Left ventricle myocardium superior (tissue), 1 donor: Measurements from ENCODE around the gene STRIP1. TPM values are rescaled to one million over a fixed set of nuclear protein-coding genes. Genes with fewer than 3 reads are reported as not detected.

Experiments
- ATAC-seq: fragments of 200-7000 bp; cut with Tn5 transposase; one replicate; pipeline ENCODE4 v1.9.1; 2020; ENCODE audit warnings: mild to moderate bottlenecking, moderate library complexity
- DNase-seq: peaks from one replicate; pipeline ENCODE4 v3.0.0-alpha.2; 2020
- intact Hi-C: fragments of 100-400 bp; cut with micrococcal nuclease; formaldehyde crosslinking; loops from one replicate; pipeline ENCODE4 v1.11.0; 2022
- total RNA-seq: library from RNA; stranded (reverse); fragmentation: NEBNext Ultra II Directional; extraction: Animal tissue kit (Norgen Biotek cat#: 25700); gene quantifications from one replicate; pipeline ENCODE4 v1.2.1, GENCODE V29; 2021
- donor health status: DM: no; HTN: yes; CAD: no; lungs with severe emphysema.

STRIP1 gene
- total RNA-seq, 1 donor from 2014 or later: 17.2 TPM

DNA sequence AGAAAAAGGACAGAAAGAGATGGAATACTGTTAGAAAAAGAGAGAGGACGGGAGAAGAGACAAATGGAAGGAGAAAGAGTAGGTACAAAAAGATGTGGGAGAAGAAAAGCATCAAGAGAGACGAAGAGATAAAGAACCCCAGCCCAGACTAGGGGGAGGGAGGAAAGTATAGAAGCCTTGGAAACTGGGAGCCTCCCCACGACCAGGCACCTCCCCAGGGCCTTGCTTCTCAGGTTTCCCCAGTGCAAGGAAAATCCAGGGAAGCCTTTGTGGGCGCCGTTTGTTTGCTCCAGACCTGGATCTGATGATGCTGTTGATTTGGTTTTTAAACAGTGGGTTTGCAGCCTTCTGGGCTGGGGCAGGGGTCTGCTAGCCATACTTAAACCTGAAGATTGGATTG is 51.2 kb downstream of the STRIP1 start:
- no peak for DNase-seq
- intact Hi-C loops: no loop called here
- ATAC-seq: no peak

DNA sequence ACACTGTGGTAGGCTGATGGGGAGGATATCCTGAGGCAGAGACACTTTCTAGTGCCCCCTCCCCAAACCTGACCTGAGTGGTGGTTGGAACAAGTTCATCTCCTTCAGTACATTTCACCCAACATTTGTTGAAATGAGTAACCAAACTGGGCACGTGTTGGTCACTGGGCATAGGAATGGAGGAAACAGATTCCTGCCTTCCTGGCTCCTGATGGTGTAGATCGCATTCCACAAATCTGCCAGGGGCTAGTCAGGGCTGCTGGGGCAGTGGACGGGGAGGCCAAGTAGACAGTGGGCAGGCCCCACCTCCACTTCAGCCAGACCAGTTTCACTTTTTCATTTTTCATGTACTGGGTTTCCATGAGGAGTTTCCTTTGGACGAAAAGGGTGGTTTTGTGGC is 52.5 kb downstream of the STRIP1 start:
- no peak for ATAC-seq
- intact Hi-C loops: no loop called here
- DNase-seq: no peak

DNA sequence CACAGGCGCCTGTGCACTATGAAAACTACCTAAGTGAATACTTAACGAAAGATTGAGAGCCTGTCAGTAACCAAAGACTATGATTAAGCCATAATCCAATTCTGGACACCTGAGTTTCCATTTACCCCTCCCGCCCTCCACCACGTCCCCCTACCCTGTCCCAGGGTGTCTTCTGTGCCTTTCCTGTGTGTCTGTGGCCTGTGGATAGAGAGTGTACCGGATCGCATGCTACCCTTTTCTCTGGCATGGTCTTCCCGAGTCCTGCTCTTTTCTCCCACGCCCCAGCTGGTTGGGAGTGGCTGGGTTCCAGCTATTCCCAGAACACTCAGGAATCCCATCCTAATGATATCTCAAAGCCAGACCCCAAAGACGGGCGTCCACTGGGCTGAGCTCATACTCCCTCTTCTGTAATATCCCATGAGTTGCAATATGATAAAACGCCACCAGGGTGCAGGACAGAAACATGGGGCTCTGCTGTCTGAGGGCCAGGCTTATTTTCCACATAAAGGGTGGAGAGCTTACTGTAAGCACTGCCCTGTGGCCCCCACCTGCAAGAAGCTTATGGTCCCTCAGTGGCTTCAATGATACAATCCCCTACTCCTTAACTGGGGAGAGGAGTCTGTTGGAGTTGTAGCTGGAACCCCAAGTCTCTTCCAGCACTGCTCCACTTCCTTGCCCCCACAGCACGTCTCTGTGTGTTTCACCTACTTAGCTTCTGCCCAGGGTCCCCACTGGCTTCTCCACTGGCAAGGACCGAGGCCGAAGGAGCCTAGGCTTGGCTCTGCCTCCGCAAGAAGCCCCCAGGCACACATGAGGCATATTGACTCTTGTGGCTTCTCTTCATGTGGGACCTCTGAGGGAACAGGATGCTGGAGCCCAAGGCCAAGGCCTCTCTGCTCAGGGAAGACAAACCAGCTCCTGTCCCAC is 53.7 kb downstream of the STRIP1 start:
- intact Hi-C loops: no loop called here
- peak; percentile 37 for DNase-seq
- peak; percentile 67 for ATAC-seq

DNA sequence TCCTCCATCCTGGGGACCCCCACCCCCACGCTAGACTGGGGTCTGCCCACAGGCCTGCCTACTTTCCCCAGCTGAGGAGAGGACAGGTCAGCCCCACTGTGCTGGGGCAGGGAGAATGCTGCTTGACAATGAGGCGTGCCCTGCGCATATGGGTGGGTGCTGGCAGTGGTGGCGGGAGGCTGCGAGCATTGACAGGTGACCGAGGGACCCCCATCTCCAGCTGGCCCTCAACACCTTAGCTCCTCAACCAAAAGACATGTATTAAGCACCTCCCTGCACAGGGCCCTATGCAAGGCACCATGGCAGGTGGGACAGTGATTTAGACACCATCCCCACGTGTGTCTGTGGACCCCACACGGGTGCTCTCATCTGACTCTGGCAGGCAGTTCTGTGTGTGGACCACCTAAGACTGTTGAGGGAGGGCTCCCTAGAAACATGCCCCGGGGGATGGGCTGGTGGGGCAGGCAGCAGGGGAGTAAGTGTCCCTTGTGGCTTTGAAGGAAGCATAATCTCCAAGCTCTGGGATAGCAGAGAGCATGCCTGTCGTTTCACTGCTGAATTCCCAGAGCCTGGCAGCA is 54.4 kb downstream of the STRIP1 start:
- DNase-seq (no peak), ATAC-seq (no peak)
- intact Hi-C loops: no loop called here

DNA sequence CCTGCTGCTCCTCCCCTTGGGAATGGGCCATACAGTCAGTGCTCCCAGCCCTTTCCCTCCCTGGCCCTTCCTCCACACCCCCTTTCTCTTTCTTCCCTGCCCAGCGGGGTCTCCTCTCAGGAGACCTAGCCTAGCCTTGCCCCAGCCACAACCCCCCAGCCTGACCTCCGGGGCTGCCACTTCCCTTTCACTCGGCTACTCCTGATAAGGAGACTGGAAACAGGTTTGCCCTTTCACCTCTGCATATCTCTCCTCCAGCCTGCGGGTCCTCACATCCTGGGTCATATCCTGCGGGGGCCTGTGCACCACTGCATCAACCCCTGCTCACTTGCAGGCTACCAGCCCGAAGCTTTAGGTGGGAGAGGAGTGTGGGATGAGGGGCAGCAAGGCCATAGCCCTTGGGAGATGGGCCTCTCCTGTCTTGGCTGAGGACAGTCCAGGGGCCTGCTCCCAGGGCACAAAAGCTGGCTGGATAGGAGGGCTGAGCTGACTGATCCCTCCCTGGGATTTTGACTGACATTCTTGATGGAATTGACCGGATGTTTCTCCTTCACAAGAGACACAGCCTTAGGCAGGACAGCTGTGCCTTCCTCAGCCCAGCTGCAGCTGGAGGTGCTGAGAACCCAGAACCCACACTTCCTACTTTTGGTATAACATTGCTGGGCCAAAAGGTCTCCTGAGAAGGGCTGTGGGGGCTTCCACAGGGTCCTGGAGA is 55.3 kb downstream of the STRIP1 start:
- ATAC-seq (peak; percentile 38), DNase-seq (no peak)
- intact Hi-C loops: no loop called here

DNA sequence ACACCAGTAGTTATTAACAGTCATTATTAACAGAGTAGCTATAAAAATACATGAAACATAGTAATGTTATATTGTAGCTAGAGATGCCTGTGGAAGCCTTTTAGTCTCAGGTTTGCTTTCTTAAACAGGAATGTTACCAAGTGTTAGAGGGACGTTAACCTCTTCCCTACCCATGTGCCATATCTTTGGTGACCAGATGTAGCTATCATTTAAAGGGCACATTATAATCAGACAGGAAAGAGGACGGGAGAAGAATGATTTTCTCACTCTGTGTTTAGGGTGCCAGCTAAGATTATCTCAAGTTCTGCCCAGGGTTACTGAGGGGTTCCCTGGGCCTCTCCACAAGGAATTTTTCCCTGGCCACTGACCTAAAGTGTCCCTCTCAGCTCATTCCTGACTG is 57.0 kb downstream of the STRIP1 start:
- ATAC-seq (no peak), DNase-seq (no peak)
- intact Hi-C loops: no loop called here

DNA sequence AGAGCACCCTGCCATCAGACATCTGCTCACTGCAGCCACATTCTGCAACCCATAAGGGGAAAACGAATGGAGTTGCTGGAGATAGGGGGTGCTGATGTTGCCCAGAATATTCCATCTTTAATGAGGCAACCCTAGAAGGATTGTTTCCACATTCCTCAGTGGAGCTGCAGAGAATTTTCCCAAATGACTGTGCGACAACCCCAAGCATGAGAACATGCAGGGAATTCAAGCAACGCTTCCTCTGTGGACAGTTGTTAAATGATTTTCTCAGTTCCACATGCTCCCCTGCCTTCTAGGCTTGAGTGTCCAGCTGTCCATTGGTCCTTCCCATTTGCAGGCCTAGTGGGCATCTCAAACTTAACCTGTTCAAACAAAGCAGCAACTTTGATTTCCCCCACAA is 57.4 kb downstream of the STRIP1 start:
- no peak for ATAC-seq
- intact Hi-C loops: no loop called here
- DNase-seq: no peak

DNA sequence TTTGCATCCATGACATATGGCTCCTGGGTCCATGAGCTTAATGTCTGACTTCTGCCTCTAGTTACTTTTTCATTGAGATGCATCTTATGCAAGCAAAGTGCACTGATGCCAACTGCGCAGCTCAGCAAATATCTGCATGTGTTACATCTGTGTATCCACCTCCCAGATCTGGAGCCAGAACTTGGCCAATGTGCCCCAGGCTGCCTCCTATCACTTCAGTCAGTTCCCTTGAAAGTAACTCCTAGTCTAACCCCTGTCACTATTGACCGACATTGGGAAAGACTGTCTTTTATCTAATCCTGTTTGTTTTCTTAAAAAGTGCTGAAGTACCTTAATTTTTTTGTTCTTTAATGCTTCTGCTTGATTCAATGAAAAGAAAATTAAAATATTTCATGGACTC is 58.6 kb downstream of the STRIP1 start:
- intact Hi-C loops: no loop called here
- ATAC-seq: no peak
- DNase-seq: no peak

DNA sequence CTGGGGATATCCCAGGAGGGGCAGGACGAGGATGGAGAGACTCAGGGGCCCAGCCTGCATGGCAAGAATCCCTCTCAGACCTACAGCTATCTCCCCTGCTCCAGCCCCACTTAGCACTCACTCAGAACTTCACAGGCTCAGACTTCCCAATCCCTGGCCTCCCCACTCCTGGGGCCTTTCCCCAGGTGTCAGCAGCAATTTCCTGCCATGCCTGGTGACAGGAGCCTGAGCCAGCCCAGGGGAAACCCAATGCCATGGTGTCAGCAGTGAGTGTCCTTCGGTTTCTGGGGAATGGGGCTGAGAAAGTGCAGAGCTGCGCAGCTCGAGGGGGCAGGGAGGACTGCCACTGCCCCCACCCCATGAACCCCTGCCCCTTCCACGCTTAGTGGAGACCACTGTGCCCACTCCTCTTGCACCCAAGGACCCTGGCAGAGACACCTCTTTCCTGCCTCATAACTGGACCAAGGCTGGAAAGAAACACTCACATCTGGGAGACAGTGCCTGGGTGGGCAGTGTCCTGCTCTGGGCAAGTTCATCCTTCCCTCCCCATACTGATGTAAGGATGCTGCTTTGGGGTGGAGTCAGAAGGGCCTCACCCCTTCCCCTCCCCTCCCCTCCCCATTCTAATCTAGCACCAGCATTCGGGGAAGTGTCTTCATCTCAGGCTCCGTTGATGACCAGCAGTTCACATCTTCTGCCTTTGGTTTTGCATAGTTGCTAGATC is 60.7 kb downstream of the STRIP1 start:
- intact Hi-C loops: no loop called here
- no peak for ATAC-seq
- DNase-seq: no peak

DNA sequence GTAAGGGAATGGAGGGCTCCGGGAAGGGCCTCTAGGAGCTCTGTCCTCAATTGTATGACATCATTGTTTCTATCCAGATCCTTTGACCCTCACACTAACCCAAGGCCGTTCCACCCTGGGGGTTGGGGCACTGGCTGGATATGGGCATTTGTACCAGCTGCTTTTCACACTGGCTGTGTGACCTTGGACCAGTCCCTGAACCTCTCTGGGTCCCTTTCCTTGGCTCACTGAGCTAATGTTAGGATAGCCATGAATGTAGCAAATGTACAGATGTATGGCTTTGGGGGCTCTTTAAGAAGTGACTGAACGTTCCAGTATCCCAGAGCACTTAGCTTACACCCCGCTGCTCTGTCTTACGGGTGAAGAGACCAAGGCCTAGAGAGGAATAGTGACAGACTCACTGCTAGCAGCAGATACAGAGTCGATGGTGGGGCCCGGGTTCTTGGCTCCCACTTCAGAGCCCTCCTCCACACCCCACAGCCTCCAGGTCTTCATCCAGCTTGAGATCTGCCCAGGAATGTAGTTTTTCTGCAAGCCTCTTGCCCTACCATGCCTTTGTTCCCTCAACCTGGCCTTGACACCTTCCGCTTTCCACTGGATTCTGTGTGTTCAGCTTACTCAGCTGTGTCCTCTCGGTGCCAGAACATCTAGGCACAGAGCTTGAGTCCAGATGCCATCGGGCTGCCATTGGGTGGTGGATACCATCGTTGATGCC is 63.2 kb downstream of the STRIP1 start:
- ATAC-seq (no peak), DNase-seq (no peak)
- intact Hi-C loops: no loop called here

DNA sequence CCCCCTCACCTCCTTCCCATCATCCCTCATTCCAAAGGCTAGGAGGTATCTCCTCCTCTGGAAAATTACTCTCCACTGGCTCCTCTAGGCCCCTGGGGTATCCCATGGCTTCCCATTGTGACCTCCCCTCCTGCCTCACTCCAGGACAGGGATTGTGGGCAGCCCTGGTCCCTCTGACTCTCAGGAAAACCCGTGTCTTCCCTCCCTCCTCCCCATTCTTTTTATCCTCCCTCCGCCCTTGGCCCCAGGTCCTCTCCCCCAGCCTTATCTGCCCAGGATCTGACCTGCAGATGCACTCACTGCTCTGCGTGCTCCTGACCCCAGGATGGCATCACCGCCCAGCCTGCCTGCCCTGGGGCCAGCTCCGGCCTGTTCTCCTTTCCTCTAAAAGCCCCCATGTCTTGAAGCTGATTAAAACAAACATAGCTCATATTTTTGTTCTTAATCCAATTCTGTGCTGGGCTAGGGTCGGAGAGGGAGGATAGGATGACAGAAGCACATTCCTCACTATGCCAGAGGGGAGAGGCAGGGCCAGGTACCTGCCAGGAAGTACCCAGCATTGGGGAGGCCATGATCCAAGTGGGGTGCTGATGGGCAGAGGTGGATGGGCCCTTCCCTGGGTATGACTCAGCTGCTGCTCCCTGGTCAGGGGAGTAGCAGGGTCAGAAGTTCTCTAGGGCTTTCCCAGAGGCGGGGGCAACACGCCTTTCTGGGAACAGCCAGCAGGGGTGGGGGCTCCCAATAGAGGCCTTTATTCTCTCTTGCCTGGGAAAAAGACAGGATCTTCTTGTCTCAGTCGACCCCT is 64.0 kb downstream of the STRIP1 start:
- DNase-seq (no peak), ATAC-seq (no peak)
- intact Hi-C loops: no loop called here

DNA sequence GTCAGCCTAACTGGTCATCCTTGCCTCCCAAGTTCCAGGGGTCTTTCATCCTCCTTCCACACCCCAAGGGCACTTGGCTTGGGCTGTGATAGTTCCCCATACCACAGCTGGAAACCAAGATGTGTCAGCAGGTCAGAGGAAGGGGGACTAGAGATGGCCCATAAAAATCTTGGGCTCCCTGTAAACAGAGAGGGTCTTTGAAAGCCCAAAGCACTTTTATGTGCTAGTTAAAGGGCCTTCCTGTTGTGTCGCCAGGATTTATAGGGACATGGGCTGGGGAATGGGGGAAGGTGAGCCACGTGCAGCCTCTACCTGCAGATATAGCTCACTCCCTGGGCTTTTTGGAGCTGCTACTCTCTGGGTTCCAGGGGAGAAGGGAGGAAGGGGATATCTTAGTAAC is 65.9 kb downstream of the STRIP1 start:
- DNase-seq (no peak), ATAC-seq (no peak)
- intact Hi-C loops: no loop called here

DNA sequence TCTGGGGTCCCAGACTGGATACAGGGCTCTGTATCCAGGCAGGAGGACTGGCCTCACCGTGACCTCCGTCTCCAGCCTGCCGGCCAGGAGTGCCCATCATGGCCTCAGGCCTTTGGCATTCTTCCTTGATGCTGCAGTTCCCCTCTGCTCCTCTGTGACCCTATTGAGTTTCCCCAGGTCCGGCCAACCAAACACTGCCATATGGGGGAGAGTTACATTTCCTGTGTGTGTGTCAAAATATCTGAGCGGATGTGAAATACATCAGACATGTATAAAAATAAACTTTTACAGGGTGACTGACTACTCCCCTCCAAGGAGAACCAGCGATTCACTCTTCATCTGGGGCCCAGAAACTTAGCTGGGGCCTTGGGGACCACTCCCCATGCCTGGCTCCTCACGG is 67.7 kb downstream of the STRIP1 start:
- ATAC-seq (no peak), DNase-seq (no peak)
- intact Hi-C loops: no loop called here

Other genes starting within 250 kb of the STRIP1 start
- gene CSF1, start 123.8 kb upstream of the STRIP1 start, total RNA-seq: 14.9 TPM
- 43.8 TPM for gene AHCYL1, start 49.9 kb upstream of the STRIP1 start, total RNA-seq
- gene ALX3, start 36.0 kb downstream of the STRIP1 start, total RNA-seq: not detected
- not detected for gene UBL4B, start 77.8 kb downstream of the STRIP1 start, total RNA-seq
- gene SLC6A17, start 115.9 kb downstream of the STRIP1 start, total RNA-seq: not detected
- 4.7 TPM for gene KCNC4, start 175.7 kb downstream of the STRIP1 start, total RNA-seq